HT-29 (cell line): ENCODE measurements around the gene RNF20. TPM values are rescaled to one million over a fixed set of nuclear protein-coding genes. Genes with fewer than 3 reads are reported as not detected.
A peak's percentile ranks its signal among the peaks of the same experiment; 100 is the strongest.
"Not testable (repeated sequence)": the region's sequence is repeated elsewhere in the genome, so short reads cannot be mapped to it uniquely, and the experiment has no call there.

Experiments used
- DNase-seq: peaks from one replicate; pipeline ENCODE4 v3.0.0-alpha.2; 2015; ENCODE audit warnings: low spot score
- total RNA-seq: library from RNA; depleted of rRNA; stranded (reverse); fragments of >200 nt; shearing (Covaris generic); gene quantifications from 2 replicates; pipeline ENCODE4 v1.2.3, GENCODE V29; 2014

Gene RNF20
- total RNA-seq, 1 experiment from 2014 or later, result 6.1 TPM

DNA sequence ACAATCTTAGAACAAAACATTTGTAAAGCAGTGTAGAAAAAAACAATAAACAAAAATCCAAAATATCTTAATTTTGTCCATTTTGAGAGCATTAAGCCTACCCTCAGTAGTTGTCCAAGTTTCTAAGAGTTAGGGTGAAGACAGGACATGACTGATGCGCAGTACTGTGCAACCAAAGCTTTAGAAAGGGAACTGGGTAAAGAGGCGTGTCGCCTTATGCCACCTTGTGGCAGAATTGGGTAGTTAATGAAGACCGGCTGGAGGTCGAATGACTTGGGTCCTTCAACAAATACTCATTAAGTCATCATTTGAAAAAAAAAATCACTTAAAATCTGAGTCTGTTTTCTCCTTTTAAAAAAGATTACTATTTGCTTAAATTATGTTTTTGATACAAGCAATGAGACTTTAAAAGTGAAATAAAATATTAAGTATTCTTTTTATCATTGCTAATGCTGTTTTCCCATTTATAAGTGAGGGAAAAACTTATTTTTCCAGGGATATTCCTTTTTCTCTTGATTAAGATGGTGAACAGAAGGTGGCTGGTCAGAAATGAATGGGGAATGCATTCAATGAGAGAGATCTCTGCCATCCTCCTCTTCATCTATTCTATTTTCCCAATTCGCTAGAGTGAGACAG, 3.5 kb upstream of the RNF20 start:
- peak; percentile 86 for DNase-seq

DNA sequence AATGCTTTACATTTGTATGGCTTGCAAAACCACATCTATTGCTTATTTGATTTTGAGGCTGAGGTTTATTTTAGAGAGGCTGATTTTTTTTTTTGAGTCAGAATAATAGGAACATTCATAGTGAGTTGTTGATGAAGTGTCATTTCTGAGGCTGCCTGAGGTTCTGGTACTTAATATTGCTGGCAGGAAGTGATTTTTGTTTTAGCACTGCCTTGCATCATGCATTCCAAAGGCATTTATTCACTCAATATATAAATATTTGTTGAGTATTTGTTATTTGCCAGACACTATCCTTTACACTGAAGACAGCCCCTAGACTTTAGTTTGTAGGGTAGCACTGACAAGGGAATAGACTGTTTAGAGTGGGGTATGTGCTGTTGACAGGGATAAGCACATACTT, 2.7 kb downstream of the RNF20 start:
- DNase-seq, result no peak

DNA sequence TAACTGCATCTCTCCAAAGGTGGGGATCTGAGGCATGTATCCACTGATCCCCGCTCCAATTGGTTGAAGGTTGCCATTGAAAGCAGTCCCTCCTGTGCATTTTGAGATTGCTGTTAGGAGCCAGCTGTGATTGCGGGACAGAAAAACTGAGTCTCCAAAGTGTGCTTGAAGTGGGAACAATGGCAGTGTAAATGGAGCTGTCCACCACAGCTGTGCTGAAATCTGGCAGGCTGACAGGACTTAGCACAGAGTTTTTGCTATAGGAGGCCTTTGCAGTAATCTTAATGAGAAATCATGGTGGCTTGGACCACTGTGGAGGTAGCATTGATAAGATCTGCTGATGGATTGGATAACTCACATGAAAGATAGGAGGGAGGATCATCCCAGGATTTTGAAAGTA, 3.3 kb downstream of the RNF20 start:
- DNase-seq, result peak; percentile 11

DNA sequence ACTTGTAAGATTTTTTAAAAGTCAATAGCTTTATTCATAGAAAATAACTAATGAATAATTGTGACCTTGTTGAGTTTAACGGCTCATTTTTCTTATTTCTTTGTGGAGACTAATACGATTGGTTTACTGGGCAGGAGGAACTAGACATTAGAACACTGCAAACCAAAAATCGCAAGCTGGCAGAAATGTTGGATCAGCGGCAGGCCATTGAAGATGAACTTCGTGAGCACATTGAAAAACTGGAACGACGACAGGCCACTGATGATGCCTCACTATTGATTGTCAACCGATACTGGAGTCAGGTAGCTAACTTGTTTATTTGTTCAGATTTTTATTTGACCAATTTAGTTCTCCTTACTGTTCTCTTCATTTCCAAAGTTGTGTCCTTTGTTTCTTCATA, 6.4 kb downstream of the RNF20 start:
- no peak for DNase-seq

DNA sequence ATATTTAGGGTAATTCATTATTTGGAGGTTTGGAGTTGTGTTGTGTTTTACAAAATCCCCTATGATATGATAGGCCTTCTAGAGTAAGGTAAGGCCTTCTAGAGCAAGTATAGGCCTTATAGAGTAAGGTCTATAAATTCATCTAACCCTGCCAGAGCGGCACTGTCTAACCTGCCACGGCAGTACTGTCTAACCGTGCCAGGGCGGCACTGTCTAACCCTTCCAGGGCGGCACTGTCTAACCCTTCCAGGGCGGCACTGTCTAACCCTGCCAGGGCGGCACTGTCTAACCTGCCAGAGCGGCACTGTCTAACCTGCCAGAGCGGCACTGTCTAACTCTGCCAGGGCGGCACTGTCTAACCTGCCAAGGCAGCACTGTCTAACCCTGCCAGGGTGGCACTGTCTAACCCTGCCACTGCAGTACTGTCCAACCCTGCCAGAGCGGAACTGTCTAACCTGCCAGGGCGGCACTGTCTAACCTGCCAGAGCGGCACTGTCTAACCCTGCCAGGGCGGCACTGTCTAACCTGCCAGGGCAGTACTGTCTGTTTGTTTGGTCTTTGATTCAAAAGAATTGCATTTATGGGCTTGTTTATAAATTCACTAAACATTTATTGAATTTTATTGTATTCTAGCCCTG, 9.6 kb downstream of the RNF20 start:
- DNase-seq, result no peak

DNA sequence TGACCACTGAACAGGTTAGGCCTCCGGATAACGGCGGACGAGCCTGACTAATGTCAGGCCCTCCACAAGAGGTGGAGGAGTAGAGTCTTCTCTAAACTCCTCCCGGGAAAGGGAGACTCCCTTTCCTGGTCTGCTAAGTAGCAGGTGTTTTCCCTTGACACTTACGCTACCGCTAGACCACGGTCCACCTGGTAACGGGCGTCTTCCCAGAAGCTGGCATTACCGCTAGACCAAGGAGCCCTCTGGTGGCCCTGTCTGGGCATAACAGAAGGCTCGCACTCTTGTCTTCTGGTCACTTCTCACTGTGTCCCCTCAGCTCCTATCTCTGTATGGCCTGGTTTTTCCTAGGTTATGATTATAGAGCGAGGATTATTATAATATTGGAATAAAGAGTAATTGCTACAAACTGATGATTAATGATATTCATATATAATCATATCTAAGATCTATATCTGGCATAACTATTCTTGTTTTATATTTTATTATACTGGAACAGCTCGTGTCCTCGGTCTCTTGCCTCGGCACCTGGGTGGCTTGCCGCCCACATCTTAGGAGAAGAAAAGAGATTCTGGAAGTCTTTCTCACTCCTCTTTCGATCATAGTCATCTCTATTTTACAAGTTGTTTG, 15.9 kb downstream of the RNF20 start:
- DNase-seq, result not testable (repeated sequence)

DNA sequence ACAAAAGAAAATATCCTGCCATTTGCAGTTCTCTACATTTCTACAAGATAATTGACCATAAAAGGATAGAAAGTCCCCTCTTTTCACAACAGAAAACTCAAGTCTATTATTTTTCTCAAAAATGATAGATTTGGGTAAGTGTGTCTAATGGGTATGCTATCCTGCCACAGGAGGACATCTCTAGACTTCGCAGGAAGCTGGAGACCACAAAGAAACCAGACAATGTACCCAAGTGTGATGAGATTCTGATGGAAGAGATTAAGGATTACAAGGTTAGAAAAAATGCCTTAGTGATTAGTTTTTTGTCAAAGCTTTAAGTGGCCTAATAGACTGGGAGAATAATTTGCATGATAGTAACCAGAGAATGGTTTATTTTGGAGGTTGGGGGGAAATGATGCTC, 28.1 kb downstream of the RNF20 start:
- DNase-seq, result no peak

DNA sequence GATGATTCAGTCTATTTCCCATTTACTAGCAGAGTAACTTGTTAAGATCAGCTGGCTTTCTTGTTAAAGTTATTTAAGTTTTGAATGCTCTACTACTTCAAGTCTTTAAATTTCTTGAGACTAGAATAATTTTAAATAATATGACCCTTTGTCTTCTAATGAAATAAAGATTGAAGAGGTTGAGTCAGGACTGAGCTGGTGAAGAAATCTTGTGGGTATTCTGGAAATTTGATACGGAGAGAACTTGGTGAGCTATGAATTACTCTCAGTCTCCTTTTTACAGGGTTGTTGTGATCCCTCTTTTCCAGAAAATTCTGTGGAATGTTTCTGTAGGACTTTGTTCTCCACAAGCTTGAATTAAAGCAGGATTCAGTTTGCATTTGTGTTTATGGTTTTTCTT, 29.3 kb downstream of the RNF20 start:
- DNase-seq, result no peak

DNA sequence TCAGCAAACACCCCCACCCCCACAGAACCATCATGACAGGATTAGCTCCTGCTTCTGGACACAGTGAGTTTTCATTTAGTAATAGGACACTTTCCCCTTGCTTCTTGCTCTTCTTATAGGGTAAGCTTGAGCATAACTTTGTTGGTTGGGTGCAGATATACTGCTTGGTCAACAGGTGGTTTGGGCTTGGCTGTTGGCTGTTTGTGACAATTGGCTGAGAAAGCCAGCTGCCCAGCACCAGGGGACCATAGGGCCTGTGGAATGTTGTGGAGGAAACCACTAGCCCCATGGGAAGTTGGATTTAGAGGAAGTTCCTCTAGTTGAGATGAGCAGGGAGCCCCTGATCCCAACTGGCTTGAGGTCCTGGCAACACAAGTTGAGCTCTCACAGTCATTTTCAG, 30.6 kb downstream of the RNF20 start:
- no peak for DNase-seq

DNA sequence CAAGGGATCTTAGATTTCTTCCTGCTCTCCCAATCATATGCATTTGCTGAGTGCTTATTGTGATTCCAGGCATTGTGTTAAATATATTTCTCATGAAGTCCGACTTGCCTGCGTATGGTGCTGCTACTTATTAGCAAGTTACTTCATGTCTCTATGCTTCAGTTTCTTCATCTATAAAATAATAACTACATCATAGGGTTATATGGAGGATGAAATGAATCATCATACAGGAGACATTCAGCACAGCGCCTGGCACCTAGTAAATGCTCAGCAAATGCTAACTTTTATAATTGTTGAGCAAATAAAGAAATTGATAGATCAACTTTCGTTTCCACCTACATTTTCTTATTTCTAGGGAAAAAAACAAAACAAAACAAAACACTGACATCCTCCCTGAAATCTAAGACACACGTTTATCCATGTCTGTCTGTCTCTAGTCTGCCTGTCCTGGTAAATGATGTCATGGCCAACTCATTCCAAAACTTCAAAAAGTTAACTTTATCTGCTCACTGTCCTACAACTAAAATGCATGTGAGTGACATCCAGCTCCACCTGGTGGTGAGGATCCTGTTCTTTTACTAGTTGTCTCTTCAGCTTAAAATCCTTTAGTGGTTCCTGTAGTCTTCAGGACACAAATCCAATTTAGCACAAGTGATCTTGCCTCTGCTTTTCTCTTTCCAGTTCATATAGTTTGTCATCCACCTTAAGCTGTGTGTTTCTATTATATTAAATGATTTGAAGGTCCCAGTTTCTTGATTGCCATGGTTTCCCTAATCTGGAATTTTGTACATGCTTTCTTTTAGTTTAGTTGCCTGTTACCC, 33.5 kb downstream of the RNF20 start:
- DNase-seq, result peak; percentile 58

DNA sequence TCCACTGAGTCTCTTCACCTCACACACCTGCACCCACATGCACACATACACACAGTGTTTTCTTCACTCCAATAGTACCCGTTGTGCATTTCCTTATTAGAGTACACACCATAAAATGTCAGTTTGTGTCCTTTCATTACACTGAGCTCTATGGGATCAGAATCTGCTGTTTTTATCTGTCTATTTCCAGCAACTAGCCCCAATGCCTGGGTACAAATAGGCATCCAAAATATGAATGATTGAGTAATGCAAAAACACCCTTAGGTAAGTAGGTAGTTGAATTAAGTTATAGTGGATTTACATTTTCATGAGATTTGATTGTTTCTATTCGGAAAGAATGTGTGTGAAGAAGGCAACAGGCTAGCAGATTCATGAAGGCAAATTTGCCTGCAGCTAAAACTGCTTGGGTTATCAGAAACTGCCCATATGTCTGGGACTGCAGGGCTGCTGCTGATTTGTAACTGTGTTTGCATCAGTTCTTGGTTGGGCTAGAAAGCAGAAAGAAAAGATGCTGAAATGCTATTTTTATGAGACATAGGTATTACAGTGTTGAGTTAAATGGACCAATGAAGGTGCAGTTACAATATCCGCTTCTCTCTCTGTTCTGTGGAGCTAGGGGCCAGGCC, 34.2 kb downstream of the RNF20 start:
- no peak for DNase-seq

DNA sequence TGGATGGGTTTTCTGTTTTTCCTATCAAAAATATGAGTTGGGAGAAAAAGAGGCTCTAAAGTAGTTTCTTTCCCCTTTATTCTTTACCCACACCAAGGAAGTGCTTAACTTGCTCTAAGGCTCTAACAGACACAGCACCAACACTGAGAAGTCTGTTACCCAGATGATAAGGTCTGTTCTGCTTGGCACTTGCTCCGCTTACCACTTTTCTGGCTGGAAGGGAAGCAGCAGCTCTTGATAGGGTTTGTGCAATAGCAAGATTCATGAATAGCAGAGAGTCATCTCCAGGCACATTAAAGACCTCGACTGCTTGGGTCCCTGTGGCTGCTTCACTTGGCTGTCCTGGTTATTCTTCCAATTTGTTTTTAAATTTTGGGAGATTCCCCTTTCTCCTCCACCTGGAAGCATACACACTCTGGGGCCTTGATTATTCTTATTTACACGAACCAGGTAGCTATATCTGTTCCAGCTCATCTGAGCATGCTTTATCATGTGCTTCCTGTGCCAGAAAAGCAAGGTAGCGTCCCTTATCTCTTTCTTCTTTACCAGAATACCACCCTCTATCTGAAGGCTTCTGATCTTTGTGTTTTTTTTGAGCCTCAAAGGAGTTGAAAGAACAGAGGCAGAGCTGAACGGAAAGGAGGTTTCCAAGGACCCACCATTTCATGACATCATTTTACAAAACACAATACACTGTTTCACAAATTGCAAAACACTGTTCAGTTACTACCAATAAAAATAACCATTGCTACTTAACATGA, 36.3 kb downstream of the RNF20 start:
- DNase-seq, result no peak

DNA sequence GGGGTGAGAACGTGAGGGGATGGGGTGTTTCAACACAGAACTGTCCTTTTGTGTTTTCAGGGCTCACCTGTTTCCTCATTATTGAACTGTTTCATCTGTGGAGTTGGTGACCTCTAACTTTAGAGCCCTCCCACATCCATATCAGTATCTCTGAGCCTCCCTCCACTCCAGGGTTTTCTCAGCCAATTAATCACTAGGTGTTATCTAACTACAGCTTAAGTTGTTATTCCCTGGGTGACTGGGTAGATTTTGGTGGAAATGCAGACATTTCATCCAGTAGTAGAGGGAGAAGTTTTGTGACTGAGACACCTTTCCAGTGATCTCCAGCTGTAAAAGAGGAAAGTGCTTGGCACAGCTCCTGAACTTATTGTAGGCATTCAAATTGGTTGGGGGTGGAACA, 37.5 kb downstream of the RNF20 start:
- no peak for DNase-seq

DNA sequence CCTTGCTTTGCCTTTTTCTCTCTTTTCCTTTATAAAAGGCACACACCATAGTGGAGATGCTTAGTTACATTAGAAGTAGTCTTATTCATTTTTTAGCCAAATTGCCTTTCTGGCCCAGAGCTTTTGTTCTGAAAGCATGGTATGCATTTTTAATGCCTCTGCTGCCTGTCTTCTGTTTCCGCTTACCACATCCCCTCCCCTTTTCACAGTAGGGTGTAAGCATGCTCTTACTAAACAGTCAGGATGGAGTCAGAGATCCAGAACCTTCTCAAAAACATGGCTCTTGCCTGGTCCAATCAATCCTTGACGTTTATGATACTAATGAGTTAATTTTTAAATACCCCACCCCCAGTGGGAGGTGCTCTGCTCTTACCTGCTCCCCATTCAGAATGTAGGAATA, 38.7 kb downstream of the RNF20 start:
- no peak for DNase-seq

DNA sequence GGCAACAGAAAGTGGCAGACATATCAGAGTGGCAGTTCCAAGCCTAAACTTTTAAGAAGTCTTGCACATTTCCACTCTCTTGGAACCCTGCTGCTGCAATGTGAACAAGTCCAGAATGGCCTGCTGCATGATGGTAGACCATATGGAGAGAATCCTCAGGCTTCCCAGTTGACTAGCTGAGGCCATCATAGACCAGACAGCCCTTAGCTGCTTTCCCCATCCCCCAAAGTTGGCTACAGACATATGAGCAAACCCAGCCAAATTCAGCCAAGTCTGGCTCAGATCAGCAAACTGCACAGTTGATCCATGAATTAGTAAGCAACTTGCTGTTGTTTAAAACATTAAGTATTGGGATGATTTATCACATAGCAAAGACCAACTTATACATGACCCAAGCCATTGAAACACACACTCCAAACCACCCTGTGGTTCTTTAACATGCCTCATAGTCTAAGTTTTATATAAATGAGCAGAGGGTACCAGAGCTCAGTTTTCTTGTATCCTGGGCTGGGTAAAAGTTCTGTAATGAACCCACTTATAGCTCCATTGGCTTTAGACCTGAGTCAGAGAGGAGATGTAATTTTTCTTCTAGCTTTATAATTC, 41.2 kb downstream of the RNF20 start:
- DNase-seq, result no peak

DNA sequence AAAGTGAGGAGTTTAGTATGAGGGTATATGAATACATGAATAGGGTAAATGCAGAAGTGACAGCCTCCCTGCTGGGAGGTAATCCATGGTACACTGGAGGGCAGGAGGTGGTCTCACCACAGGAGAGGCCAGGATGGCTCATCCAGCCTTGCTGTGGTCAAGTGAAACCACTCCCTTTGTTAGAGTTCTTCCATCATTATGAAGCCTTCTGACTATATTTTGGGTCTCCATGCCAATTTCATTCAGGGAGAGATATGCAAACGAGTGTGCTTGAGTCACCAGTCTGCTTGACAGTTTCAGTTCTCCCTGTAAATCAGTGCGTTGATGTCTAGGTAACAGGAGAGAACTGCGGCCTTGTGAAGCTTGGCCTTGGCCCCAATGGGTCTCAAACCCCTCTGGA, 44.7 kb downstream of the RNF20 start:
- DNase-seq, result no peak

DNA sequence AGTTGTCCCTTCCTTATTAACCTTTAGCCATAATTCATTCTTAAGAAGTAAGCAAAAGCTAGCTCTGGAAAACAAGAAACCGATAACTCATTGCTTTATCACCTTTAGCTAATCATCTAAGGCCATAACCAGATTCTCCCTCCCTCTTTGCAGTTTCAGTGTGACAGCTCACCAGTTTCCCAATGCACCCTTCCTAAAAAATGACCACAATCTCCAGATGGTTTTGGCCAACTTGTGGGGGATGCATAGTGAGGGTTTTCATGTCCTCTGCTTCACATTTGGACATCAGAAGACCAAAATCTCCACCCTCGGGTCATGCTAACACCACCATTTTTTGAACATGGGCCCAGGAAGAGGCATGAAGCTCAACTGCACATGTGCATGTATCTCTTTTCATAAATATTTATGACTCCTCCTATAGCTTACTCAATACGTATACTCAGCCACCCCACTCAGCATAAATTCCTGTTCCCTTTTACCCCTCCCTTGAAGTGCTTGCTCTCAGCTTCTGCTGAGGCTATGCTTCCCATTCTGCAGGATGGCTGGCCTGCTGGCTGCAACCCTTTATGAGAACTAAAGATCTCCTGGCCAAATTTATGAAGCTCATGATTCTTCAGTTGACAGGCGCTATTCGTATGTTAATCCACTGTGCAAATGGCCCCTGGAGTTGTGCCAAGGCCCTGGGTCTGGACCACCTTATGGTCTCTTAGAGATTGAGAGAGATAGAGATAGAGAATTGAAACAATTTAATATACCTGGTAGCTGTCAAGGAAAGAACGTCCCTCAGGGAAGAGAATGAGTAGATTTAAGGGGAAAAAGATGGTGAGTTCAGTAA, 46.3 kb downstream of the RNF20 start:
- DNase-seq, result no peak

DNA sequence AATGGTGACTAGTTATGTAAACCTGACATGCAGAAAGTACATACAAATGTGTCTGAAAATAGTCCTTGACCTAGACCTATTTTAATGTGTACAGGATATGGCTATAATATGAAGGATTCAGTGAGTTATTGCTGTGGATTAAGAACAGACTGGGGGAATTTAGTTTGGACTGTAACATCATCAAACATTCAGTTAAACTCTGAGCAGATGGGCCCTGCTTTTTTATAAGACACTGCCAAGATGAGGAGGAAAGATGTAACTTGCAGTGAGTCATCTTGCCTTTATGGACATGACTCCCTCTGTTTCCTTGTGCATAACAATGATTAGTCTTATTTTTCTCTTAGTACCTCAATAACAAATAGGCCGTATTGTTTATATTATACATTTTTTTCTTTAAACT, 48.9 kb downstream of the RNF20 start:
- no peak for DNase-seq

DNA sequence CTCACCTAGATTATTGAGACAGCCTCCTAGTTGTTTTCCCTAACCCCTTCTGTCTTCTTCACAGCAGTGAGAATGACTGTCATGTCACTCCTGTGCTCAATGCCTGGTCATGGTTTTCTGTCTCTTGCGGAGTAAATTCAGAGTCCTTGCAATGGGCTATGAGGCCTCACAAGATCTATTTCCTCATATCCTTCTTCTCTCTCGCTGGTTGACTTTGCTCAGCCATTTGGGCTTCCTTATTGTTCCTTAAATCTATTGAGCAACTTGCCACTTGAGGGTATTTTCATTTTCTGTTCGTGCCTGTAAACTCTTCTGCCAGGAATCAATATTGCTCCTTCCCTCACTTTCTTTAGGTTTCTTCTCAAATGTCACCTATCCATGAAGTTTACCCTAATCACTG, 52.1 kb downstream of the RNF20 start:
- DNase-seq, result no peak

DNA sequence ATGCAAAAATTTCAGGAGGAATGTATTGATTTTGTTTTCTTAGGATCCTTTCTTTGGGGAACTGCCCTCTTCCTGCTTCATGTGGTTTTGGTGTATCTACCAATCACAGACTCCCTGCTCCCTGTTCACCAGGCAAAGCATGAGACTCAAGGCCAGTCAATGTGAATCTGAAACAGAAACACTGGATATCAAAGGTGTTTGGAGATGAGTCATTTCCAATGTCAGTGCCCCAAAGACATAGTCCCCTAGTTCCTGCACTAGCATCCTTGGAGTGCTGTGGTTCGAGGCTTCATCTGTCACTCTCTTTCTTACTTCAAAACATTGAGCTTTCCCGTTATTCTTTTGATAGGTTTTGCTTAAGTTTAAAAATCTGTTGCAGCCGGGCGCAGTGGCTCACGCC, 53.0 kb downstream of the RNF20 start:
- no peak for DNase-seq
